ENCODE data around the gene GRIPAP1. TPM values are rescaled to one million over a fixed set of nuclear protein-coding genes. Genes with fewer than 3 reads are reported as not detected.

GRIPAP1 gene

GRCh38 chrX:48923771-48924170 lies 78.3 kb downstream of the GRIPAP1 start:
- Histone ChIP-seq H3K14ac (ENCODE audit: low read length in 2 of 2) (no peak overlapping the region), H3K36me3 (ENCODE audit: control insufficient read depth in 1 of 2, insufficient read depth in 2 of 2, low read depth in 1 of 2, low read length in 2 of 2) (peaks cover 49 to 50% of the 10 kb centered on the region in 2 experiments), H2BK12ac (ENCODE audit: low read length in 2 of 2) (no peak overlapping the region), H3K23ac (ENCODE audit: low read length in 2 of 2) (no peak overlapping the region), H3K9ac (ENCODE audit: low read length) (no peak overlapping the region), H2AK5ac (ENCODE audit: low read length, severe bottlenecking) (no peak overlapping the region), H3K4me3 (ENCODE audit: insufficient read depth in 1 of 2, low read depth in 1 of 2, low read length in 2 of 2) (no peak overlapping the region), H3K18ac (ENCODE audit: low read depth in 1 of 2, low read length in 2 of 2) (no peak overlapping the region), H2BK120ac (ENCODE audit: low read depth, low read length) (no peak overlapping the region), H3K4me1 (ENCODE audit: control insufficient read depth, insufficient read depth, low read depth, low read length) (peaks cover 5% of the 10 kb centered on the region), H3K4ac (ENCODE audit: low read depth in 1 of 2, low read length in 2 of 2) (no peak overlapping the region), H2BK5ac (ENCODE audit: low read depth, low read length, poor library complexity, severe bottlenecking) (no peak overlapping the region), H3K4me2 (ENCODE audit: low read length, poor library complexity, severe bottlenecking) (no peak overlapping the region), H3K9me3 (ENCODE audit: control insufficient read depth, low read length) (no peaks in the 10 kb centered on the region), H2AFZ (ENCODE audit: low read depth, low read length) (no peak overlapping the region), H2BK15ac (ENCODE audit: low read depth, poor library complexity, severe bottlenecking) (no peak overlapping the region), H4K8ac (ENCODE audit: low read length) (no peak overlapping the region), H3K27ac (ENCODE audit: low read length, poor library complexity, severe bottlenecking) (no peak overlapping the region), H3K27me3 (ENCODE audit: control insufficient read depth in 1 of 2, insufficient read depth in 1 of 2, low read length in 2 of 2) (peaks cover 0 to 9% of the 10 kb centered on the region in 2 experiments), H4K91ac (ENCODE audit: low read length) (no peak overlapping the region), H3K79me1 (replicated peaks; ENCODE audit: low read length, poor library complexity, severe bottlenecking) (peaks cover 11% of the 10 kb centered on the region)
- WGBS = 99% methylated on average over 13 of the region's 13 CpGs
- no peak for DNase-seq

Small RNA genes lying within 50 kb of the gene (small RNA-seq; reads per million reads assigned to genes)
- gene RNU6-722P (ENCODE audit: low read depth) = not detected
